HEK293 (cell line): ENCODE data around the gene TMEM272.

Source experiments
- BCL11A ChIP-seq: fragments of 450-650 bp; formaldehyde crosslinking; IDR thresholded peaks from 2 replicates; pipeline ENCODE4 v1.5.1; 2016; ENCODE audit warnings: low read depth, missing biosample characterization, missing genetic modification characterization
- MEIS1 ChIP-seq: sonication (generic); formaldehyde crosslinking; IDR thresholded peaks from 2 replicates; pipeline ENCODE4 v1.8.1; 2022; ENCODE audit warnings: missing genetic modification reagents, mild to moderate bottlenecking, borderline replicate concordance
- MYNN ChIP-seq: fragments of 450-650 bp; formaldehyde crosslinking; IDR thresholded peaks from 2 replicates; pipeline ENCODE4 v1.5.1; 2016; ENCODE audit warnings: missing biosample characterization, missing genetic modification characterization, borderline replicate concordance
- SP2 ChIP-seq: fragments of 450-650 bp; formaldehyde crosslinking; IDR thresholded peaks from 2 replicates; pipeline ENCODE4 v1.5.1; 2016; ENCODE audit warnings: missing biosample characterization, missing genetic modification characterization
- ZNF138 ChIP-seq: fragments of 450-650 bp; formaldehyde crosslinking; IDR thresholded peaks from 2 replicates; pipeline ENCODE4 v1.5.1; 2016; ENCODE audit warnings: missing biosample characterization, missing genetic modification characterization, borderline replicate concordance
- ZNF311 ChIP-seq: fragments of 450-650 bp; formaldehyde crosslinking; IDR thresholded peaks from 2 replicates; pipeline ENCODE4 v1.5.1; 2017; ENCODE audit warnings: missing biosample characterization, missing genetic modification characterization, borderline replicate concordance
- ZNF792 ChIP-seq: fragments of 450-650 bp; formaldehyde crosslinking; IDR thresholded peaks from 2 replicates; pipeline ENCODE4 v1.5.1; 2016; ENCODE audit warnings: missing biosample characterization, missing genetic modification characterization
- TF ChIP-seq, protein P1 (sequence below): fragments of 450-650 bp; formaldehyde crosslinking; IDR thresholded peaks from 2 replicates; pipeline ENCODE4 v1.5.1; 2016; ENCODE audit warnings: missing biosample characterization, missing genetic modification characterization
- TF ChIP-seq, protein P2 (sequence below): fragments of 450-650 bp; formaldehyde crosslinking; IDR thresholded peaks from 2 replicates; pipeline ENCODE4 v1.5.1; 2016; ENCODE audit warnings: missing biosample characterization, missing genetic modification characterization
- TF ChIP-seq, protein P3 (sequence below): fragments of 450-650 bp; formaldehyde crosslinking; conservative IDR thresholded peaks from 2 replicates; pipeline ENCODE4 v1.5.1; 2016; ENCODE audit warnings: low read depth, missing biosample characterization, missing genetic modification characterization

DNA sequence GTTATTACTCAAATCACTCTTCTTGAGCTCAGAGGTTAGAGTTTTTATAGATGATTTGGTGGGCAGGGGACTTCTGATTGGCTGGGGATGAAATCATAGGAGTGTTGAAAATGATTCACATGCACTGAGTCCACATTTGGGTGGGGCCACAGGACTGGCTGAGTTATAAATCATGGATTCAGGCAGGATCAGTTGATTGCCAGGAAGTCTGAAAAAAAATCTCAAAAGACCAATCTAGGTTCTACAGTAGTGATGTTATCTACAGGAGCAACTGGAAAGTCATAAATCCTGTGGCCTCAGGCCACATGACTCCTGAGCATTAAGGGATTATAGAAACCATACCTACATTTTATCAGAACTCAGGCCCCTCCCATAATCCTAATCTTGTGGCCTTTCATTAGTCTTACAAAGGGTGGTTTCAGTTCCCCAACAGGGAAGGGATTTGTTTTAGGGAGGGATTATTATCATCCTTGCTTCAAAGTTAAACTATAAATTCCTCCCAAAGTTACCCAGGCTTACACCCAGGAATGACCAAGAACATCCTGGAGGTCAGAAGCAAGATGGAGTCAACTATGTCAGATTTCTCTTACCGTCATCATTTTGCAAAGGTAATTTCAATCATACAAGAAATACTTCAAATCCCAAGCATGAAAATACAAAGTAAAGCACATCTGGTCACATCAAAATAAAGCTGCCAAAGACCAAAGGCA lies 11.2 kb upstream of the TMEM272 start:
- TF ChIP-seq, protein P1, sequence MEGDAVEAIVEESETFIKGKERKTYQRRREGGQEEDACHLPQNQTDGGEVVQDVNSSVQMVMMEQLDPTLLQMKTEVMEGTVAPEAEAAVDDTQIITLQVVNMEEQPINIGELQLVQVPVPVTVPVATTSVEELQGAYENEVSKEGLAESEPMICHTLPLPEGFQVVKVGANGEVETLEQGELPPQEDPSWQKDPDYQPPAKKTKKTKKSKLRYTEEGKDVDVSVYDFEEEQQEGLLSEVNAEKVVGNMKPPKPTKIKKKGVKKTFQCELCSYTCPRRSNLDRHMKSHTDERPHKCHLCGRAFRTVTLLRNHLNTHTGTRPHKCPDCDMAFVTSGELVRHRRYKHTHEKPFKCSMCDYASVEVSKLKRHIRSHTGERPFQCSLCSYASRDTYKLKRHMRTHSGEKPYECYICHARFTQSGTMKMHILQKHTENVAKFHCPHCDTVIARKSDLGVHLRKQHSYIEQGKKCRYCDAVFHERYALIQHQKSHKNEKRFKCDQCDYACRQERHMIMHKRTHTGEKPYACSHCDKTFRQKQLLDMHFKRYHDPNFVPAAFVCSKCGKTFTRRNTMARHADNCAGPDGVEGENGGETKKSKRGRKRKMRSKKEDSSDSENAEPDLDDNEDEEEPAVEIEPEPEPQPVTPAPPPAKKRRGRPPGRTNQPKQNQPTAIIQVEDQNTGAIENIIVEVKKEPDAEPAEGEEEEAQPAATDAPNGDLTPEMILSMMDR: no peak
- no peak for TF ChIP-seq ZNF138 (tag by site-specific recombination)
- TF ChIP-seq MEIS1: no peak
- TF ChIP-seq, protein P2, sequence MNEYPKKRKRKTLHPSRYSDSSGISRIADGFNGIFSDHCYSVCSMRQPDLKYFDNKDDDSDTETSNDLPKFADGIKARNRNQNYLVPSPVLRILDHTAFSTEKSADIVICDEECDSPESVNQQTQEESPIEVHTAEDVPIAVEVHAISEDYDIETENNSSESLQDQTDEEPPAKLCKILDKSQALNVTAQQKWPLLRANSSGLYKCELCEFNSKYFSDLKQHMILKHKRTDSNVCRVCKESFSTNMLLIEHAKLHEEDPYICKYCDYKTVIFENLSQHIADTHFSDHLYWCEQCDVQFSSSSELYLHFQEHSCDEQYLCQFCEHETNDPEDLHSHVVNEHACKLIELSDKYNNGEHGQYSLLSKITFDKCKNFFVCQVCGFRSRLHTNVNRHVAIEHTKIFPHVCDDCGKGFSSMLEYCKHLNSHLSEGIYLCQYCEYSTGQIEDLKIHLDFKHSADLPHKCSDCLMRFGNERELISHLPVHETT: no peak
- TF ChIP-seq, protein P3, sequence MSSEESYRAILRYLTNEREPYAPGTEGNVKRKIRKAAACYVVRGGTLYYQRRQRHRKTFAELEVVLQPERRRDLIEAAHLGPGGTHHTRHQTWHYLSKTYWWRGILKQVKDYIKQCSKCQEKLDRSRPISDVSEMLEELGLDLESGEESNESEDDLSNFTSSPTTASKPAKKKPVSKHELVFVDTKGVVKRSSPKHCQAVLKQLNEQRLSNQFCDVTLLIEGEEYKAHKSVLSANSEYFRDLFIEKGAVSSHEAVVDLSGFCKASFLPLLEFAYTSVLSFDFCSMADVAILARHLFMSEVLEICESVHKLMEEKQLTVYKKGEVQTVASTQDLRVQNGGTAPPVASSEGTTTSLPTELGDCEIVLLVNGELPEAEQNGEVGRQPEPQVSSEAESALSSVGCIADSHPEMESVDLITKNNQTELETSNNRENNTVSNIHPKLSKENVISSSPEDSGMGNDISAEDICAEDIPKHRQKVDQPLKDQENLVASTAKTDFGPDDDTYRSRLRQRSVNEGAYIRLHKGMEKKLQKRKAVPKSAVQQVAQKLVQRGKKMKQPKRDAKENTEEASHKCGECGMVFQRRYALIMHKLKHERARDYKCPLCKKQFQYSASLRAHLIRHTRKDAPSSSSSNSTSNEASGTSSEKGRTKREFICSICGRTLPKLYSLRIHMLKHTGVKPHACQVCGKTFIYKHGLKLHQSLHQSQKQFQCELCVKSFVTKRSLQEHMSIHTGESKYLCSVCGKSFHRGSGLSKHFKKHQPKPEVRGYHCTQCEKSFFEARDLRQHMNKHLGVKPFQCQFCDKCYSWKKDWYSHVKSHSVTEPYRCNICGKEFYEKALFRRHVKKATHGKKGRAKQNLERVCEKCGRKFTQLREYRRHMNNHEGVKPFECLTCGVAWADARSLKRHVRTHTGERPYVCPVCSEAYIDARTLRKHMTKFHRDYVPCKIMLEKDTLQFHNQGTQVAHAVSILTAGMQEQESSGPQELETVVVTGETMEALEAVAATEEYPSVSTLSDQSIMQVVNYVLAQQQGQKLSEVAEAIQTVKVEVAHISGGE (tag by site-specific recombination): no peak
- no peak for TF ChIP-seq BCL11A (tag by site-specific recombination)
- no peak for TF ChIP-seq ZNF311
- TF ChIP-seq ZNF792 (tag by site-specific recombination): no peak
- TF ChIP-seq SP2 (tag by site-specific recombination): no peak
- TF ChIP-seq MYNN (tag by site-specific recombination): no peak
